ENCODE data around the gene STARD6. TPM values are rescaled to one million over a fixed set of nuclear protein-coding genes. Genes with fewer than 3 reads are reported as not detected.

Gene STARD6
- total and polyA plus RNA-seq, 4 donors: not detected

DNA sequence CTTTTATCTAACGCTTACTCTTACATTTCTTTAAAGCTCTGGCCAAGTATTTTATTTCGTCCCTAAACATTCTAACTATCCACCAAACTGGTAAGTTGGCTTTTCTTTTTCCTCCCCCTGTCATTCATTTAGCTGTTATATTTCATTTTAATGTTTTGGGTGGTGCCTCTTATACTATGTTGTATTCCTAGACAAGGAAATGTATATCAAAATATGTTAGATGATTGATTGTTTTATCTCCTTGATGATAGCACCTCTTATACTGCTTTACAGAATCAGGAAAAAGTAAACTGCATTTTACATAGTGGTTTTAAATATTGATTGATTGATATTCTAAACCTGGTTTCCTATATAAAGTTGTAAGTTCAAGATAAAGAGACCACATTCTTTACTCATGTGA, 24.0 kb upstream of the STARD6 start:
- Histone ChIP-seq H3K9me3 (ENCODE audit: control insufficient read depth in 4 of 4, low read length in 3 of 4) (no peaks in the 10 kb centered on the region), H3K36me3 (ENCODE audit: control insufficient read depth in 4 of 4, insufficient read depth in 3 of 4, low read depth in 1 of 4, low read length in 3 of 4) (peaks cover 0 to 2% (median 0%) of the 10 kb centered on the region in 4 donors), H3K27me3 (ENCODE audit: control insufficient read depth in 4 of 4, insufficient read depth in 4 of 4, low read length in 3 of 4) (no peaks in the 10 kb centered on the region), H3K27ac (ENCODE audit: low read depth in 1 of 2, low read length in 2 of 2) (no peak overlapping the region), H3K4me3 (ENCODE audit: low read depth in 1 of 3, low read length in 3 of 3) (no peak overlapping the region), H3K9ac (ENCODE audit: low read depth in 1 of 2, low read length in 2 of 2) (no peak overlapping the region), H3K4me1 (ENCODE audit: control insufficient read depth in 4 of 4, insufficient read depth in 4 of 4, low read length in 3 of 4) (no peaks in the 10 kb centered on the region)
- WGBS: 73% methylated on average over 2 of the region's 2 CpGs
- no peak for TF ChIP-seq HNF4A (conservative IDR thresholded peaks at IDR 0.05)
- no peak for TF ChIP-seq JUND (IDR thresholded peaks at IDR 0.05)
- no peak for TF ChIP-seq EGR1 (IDR thresholded peaks at IDR 0.05; ENCODE audit: low read depth in 2 of 2)
- TF ChIP-seq SP1 (IDR thresholded peaks at IDR 0.05): no peak
- TF ChIP-seq, protein P1, sequence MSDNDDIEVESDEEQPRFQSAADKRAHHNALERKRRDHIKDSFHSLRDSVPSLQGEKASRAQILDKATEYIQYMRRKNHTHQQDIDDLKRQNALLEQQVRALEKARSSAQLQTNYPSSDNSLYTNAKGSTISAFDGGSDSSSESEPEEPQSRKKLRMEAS (IDR thresholded peaks at IDR 0.05): no peak
- no peak for TF ChIP-seq HNF4G (IDR thresholded peaks at IDR 0.05)
- DNase-seq (ENCODE audit: low spot score): no peak

DNA sequence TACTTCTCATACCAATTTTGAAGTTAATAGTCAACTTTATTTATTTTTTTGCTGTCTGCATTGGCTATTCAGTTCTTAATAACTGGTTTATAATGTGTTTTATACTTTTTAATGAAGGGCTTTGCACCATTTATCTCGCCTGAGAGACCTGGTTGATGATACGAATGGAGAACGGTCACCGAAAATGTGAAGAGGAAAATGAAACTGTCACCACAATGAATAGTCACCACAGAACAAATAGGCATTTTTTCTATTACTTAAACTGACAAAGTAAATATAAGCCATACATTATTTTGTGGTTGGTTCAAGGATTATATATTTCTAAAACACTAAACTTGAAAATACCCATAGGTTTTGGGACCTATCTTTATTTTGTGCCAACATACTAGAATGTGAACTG, 20.4 kb upstream of the STARD6 start:
- Histone ChIP-seq H3K27me3 (ENCODE audit: control insufficient read depth in 4 of 4, insufficient read depth in 4 of 4, low read length in 3 of 4) (no peaks in the 10 kb centered on the region), H3K9me3 (ENCODE audit: control insufficient read depth in 4 of 4, low read length in 3 of 4) (no peaks in the 10 kb centered on the region), H3K36me3 (ENCODE audit: control insufficient read depth in 4 of 4, insufficient read depth in 3 of 4, low read depth in 1 of 4, low read length in 3 of 4) (peaks cover 0 to 2% (median 0%) of the 10 kb centered on the region in 4 donors), H3K27ac (ENCODE audit: low read depth in 1 of 2, low read length in 2 of 2) (no peak overlapping the region), H3K4me1 (ENCODE audit: control insufficient read depth in 4 of 4, insufficient read depth in 4 of 4, low read length in 3 of 4) (no peaks in the 10 kb centered on the region), H3K9ac (ENCODE audit: low read depth in 1 of 2, low read length in 2 of 2) (no peak overlapping the region), H3K4me3 (ENCODE audit: low read depth in 1 of 3, low read length in 3 of 3) (no peak overlapping the region)
- DNase-seq (ENCODE audit: low spot score): no peak
- no peak for TF ChIP-seq TAF1 (conservative IDR thresholded peaks at IDR 0.05)
- TF ChIP-seq YY1 (IDR thresholded peaks at IDR 0.05): no peak
- TF ChIP-seq, protein P2, sequence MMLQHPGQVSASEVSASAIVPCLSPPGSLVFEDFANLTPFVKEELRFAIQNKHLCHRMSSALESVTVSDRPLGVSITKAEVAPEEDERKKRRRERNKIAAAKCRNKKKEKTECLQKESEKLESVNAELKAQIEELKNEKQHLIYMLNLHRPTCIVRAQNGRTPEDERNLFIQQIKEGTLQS (IDR thresholded peaks at IDR 0.05): no peak
- TF ChIP-seq, protein P3, sequence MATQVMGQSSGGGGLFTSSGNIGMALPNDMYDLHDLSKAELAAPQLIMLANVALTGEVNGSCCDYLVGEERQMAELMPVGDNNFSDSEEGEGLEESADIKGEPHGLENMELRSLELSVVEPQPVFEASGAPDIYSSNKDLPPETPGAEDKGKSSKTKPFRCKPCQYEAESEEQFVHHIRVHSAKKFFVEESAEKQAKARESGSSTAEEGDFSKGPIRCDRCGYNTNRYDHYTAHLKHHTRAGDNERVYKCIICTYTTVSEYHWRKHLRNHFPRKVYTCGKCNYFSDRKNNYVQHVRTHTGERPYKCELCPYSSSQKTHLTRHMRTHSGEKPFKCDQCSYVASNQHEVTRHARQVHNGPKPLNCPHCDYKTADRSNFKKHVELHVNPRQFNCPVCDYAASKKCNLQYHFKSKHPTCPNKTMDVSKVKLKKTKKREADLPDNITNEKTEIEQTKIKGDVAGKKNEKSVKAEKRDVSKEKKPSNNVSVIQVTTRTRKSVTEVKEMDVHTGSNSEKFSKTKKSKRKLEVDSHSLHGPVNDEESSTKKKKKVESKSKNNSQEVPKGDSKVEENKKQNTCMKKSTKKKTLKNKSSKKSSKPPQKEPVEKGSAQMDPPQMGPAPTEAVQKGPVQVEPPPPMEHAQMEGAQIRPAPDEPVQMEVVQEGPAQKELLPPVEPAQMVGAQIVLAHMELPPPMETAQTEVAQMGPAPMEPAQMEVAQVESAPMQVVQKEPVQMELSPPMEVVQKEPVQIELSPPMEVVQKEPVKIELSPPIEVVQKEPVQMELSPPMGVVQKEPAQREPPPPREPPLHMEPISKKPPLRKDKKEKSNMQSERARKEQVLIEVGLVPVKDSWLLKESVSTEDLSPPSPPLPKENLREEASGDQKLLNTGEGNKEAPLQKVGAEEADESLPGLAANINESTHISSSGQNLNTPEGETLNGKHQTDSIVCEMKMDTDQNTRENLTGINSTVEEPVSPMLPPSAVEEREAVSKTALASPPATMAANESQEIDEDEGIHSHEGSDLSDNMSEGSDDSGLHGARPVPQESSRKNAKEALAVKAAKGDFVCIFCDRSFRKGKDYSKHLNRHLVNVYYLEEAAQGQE (IDR thresholded peaks at IDR 0.05): no peak
- TF ChIP-seq, protein P1 (IDR thresholded peaks at IDR 0.05): no peak
- 95% methylated on average over 4 of the region's 4 CpGs for WGBS

DNA sequence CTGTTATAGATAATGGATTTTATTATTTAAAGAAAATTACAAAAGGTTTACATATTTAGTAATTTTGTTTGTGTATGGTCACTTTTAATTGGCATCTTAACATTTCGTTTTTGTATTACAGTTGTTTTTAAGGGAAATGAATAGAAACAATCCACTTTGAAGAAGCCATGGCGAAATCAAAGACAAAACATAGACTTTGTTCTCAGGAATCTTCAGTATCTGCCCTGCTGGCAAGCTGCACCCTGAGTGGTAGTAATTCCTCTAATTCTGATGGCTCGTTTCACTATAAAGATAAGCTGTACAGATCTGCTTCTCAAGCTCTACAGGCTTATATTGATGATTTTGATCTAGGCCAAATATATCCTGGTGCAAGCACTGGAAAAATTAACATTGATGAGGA, 2.7 kb upstream of the STARD6 start:
- 72% methylated on average over 3 of the region's 3 CpGs for WGBS
- Histone ChIP-seq H3K27ac (ENCODE audit: low read depth in 1 of 2, low read length in 2 of 2) (no peak overlapping the region), H3K9ac (ENCODE audit: low read depth in 1 of 2, low read length in 2 of 2) (no peak overlapping the region), H3K9me3 (ENCODE audit: control insufficient read depth in 4 of 4, low read length in 3 of 4) (no peaks in the 10 kb centered on the region), H3K4me1 (ENCODE audit: control insufficient read depth in 4 of 4, insufficient read depth in 4 of 4, low read length in 3 of 4) (peaks cover 0 to 19% (median 11%) of the 10 kb centered on the region in 4 donors), H3K4me3 (ENCODE audit: low read depth in 1 of 3, low read length in 3 of 3) (no peak overlapping the region), H3K36me3 (ENCODE audit: control insufficient read depth in 4 of 4, insufficient read depth in 3 of 4, low read depth in 1 of 4, low read length in 3 of 4) (no peaks in the 10 kb centered on the region), H3K27me3 (ENCODE audit: control insufficient read depth in 4 of 4, insufficient read depth in 4 of 4, low read length in 3 of 4) (no peaks in the 10 kb centered on the region)
- no peak for DNase-seq (ENCODE audit: low spot score)
- TF ChIP-seq, protein P2 (IDR thresholded peaks at IDR 0.05): no peak
- TF ChIP-seq HNF4A (conservative IDR thresholded peaks at IDR 0.05) (no peak), HNF4G (IDR thresholded peaks at IDR 0.05) (no peak), RAD21 (IDR thresholded peaks at IDR 0.05) (no peak), FOXA2 (IDR thresholded peaks at IDR 0.05) (no peak), RXRA (IDR thresholded peaks at IDR 0.05) (no peak), EGR1 (IDR thresholded peaks at IDR 0.05; ENCODE audit: low read depth in 2 of 2) (no peak), TAF1 (conservative IDR thresholded peaks at IDR 0.05) (no peak), NR2F2 (IDR thresholded peaks at IDR 0.05) (no peak)
- TF ChIP-seq, protein P4, sequence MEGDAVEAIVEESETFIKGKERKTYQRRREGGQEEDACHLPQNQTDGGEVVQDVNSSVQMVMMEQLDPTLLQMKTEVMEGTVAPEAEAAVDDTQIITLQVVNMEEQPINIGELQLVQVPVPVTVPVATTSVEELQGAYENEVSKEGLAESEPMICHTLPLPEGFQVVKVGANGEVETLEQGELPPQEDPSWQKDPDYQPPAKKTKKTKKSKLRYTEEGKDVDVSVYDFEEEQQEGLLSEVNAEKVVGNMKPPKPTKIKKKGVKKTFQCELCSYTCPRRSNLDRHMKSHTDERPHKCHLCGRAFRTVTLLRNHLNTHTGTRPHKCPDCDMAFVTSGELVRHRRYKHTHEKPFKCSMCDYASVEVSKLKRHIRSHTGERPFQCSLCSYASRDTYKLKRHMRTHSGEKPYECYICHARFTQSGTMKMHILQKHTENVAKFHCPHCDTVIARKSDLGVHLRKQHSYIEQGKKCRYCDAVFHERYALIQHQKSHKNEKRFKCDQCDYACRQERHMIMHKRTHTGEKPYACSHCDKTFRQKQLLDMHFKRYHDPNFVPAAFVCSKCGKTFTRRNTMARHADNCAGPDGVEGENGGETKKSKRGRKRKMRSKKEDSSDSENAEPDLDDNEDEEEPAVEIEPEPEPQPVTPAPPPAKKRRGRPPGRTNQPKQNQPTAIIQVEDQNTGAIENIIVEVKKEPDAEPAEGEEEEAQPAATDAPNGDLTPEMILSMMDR (IDR thresholded peaks at IDR 0.05; ENCODE audit: low read depth, low read length, missing input control): no peak
- TF ChIP-seq, protein P3 (IDR thresholded peaks at IDR 0.05): no peak
